HG03460 (cell line): Measurements from ENCODE around the gene MYO1F.
"Not testable (repeated sequence)": the region's sequence is repeated elsewhere in the genome, so short reads cannot be mapped to it uniquely, and the experiment has no call there.

Experiments used
- ATAC-seq: cut with Tn5 transposase; IDR thresholded peaks from one replicate; pipeline ENCODE4 v1.9.1; 2021; ENCODE audit not compliant: unreplicated experiment

MYO1F gene

DNA sequence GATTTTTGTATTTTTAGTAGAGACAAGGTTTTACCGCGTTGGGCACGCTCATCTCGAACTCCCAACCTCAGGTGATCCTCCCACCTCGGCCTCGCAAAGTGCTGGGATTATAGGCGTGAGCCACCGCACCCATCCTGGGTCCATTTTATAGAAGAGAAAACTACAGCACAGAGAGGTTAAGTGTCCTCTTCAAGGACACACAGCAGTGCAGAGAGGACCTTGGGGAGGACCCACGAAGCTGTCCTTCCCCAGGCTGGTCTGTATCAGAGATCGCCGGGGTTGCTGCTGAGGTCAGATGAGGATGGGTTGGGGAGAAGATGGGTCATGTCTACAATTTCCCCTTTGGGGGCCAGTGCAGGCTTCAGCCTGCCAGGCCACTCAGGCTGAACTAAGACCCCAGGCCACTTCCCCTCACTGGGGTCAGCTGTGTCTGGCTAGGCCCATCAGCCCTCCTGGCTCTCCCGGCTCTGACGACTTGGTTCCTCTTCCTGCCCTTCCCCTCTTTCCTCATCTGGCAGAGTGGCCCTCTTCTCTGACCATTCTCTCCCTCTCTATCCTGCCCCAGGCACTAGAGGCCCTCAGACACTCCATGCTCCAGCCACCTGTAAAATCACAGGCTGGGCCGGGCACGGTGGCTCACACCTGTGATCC is 9.6 kb downstream of the MYO1F start:
- ATAC-seq, result no peak

DNA sequence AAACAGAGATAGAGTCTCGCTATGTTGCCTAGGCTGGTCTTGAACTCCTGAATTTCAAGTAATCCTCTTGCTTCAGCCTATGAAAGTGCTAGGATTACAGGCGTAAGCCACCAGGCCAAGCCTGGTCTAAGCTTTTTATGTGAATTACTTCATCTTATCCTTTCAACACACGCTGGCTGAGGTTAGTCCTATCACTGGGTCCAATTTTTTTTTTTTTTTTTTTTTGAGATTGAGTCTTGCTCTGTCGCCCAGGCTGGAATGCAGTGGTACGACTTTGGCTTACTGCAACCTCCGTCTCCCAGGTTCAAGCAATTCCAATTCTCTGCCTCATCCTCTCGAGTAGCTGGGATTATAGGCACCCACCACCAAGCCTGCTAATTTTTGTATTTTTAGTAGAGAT is 10.4 kb downstream of the MYO1F start:
- ATAC-seq, result no peak

DNA sequence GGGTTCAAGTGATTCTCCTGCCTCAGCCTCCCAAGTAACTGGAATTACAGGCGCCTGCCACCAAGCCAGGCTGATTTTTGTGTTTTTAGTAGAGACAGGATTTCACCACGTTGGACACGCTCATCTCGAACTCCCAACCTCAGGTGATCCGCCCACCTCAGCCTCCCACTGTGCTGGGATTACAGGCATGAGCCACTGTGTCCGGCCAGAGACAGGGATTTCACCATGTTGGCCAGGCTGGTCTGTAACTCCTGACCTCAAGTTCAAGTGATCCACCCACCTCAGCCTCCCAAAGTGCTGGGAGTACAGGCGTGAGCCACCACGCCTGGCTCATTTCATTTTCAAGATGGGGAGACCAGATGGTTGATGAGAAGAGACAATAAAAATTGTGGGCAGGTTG is 12.4 kb downstream of the MYO1F start:
- ATAC-seq, result not testable (repeated sequence)

DNA sequence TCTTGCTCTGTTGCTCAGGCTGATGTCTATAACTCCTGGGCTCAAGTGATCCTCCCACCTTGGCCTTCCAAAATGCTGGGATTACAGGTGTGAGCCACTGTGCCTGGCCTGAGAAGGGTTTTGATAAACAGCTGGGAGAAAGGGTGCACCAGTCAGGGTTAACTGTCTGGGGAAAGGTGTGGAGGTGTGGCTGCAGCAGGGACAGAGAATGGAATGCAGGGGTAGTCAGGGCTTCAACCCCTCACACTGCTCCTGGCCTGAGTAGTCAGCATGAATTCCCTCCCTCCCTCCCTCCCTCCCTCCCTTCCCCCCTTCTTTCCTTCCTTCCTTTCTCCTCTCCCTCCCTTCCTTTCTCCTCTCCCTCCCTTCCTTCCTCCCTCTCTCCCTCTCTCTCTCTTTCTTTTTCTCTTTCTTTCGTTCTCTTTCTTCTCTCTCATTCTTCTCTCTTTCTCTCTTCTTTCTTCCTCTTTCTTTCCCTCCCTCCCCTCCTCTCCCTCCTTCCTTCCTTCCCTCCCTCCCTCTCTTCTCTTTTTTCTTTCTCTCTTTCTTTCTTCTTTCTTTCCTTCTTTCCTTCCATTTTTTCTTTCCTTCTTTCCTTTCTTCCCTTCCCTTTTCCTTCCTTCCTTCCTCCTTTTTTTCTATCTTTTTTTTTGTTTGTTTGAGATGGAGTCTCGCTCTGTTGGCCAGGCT is 16.0 kb downstream of the MYO1F start:
- no peak for ATAC-seq

DNA sequence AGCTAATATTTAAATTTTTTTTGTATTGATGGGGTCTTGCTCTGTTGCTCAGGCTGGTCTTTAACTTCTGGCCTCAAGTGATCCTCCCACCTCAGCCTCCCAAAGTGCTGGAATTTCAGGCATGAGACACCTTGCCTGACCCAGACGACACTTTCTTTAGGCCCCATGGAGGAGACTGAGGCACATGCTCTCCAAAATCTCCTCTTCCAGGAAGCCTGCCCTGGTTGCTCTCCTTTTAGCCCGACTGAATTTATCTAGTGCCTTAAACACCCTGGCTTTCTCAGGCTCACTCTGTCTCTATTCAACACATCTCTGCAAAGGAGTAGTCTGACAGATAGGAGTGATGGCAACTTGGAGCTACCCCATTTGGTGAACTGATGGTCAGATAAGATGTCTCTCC is 18.9 kb downstream of the MYO1F start:
- no peak for ATAC-seq

DNA sequence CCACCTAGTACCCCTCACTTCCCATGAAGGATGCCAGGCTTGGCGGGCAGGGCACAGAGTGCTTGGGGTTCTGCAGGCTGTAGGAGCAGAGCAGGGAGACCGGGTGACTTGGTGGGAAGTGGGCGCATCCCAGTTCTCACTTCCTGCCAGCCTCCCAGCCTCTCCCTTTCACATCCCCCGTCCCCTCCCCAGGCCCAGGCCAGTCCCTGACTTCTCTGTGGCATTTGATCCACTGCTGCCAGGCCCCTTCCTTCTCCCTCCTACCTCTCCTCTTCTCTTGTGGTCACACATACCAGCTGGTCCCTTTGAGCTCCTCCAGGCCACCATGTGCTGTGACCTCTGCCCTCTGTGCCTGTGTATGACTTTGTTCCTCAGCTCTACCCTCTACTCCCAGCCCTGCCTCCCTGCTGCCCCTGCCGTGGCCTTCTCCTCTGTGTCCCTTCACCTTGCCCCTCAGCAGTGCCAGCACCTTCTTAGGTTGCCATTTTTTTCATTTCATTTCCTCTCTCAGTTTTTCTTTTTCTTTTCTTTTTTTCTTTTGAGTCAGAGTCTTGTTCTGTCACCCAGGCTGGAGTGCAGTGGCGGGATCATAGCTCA is 19.5 kb downstream of the MYO1F start:
- no peak for ATAC-seq

DNA sequence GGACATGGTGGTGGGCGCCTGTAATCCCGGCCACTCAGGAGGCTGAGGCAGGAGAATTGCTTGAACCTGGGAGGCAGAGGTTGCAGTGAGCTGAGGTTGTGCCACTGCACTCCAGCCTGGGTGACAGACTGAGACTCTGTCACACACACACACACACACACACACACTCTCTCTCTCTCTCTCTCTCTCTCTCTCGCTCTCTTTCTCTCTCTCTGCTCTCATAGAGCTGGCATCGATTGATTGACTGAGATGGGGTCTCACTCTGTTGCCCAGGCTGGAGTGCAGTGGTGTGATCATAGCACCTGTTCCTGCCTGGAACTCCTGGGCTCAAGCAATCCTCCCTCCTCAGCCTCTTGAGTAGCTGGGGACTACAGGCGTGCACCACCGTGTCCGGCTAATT is 23.5 kb downstream of the MYO1F start:
- not testable (repeated sequence) for ATAC-seq

DNA sequence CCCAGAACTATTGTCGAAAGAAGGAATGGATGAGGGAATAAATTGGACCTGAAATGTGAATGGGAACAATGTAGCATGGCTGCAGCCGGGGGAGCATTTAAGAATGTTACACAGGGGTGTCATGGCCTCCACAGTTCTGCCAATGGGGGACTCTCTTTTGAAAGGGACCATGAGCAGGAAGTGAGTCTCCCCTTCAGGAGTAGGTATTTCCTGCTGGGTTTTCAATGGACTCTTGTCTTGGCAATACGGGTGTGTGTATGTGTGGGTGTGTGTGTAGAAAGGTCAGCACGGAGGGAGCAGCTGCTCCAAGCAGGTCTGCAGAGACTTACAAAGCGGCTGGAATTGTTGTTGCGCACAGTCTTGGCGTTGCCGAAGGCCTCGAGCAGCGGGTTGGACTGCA is 24.4 kb downstream of the MYO1F start:
- no peak for ATAC-seq

DNA sequence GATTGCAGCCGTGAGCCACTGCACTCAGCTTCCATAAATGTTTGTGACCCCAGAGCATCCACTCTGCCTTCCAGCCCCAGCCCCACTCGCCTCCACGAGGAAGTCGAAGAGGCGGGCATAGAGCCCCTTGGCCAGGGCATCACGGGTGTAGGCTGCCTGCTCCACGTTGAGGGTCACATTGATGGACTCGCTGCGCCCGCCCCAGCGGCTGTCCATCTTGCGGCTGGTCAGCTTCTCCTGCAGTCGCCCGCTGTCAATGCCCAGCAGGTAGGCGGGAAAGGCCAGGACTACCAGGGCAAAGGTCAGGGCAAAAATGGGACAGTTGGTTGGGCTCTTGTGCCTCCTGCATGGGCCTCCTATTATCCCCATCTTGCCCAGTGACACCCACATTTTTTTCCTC is 27.2 kb downstream of the MYO1F start:
- no peak for ATAC-seq

DNA sequence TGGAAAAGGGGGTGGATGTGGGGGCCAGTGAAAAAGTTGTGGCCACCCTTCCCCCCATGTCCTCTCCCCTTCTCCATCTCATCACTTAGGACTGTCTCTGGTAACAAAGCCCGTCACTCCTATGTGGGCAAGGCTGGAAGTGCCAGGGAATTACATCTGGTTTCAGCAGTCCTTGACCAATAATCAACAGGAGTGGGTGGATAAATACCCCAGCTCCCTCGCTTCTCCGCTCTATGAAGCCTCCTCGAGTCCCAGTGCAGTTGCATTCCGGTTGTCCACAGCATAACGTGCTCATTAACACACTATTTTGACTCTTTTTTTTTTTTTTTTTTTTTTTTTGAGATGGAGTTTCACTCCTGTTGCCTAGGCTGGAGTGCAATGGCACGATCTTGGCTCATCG is 31.5 kb downstream of the MYO1F start:
- ATAC-seq, result no peak

DNA sequence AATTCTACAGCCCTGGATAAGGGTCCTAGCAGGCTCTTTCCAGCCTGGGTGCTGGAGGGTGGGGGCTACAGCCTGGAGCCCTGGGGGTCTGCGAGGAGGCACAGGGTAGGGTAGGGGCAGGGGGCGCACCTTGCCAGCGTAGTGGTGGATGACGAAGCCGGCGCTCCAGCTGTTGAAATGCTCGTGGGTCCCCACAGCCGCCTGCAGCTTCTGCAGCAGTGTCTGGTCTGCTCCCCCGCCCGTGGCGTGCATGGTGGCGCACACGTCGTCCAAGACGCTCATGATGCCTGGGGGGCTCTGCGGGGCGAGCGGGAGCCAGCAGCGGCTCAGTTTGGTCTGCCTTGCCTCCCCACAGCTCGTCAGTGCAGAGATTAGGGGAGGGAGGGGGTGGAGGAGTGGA is 33.1 kb downstream of the MYO1F start:
- ATAC-seq, result no peak

DNA sequence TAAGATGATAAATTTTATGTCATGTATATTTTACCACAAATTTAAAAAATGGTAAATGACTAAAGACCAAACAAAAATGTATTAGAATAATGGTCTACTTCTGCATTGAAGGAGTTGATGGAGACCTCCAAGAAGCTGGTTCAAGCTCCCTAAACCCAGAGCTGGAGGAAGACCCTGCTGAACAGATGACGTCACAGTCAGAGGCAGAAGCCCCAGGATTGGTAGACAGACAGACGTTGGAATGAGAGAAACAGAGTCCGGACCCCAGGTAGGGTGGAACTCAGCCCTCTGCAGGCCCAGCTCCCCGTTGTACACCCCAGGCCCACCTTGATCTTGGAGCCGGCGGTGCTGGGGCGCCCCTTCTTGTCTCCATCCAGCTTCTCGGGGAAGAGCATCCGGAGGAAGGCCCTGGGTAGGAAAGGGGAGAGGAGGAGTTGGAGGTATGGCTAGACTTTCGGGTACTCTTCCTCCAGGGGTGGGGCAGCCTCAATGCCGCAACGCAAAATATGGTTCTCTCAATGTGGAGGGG is 37.6 kb downstream of the MYO1F start:
- no peak for ATAC-seq

DNA sequence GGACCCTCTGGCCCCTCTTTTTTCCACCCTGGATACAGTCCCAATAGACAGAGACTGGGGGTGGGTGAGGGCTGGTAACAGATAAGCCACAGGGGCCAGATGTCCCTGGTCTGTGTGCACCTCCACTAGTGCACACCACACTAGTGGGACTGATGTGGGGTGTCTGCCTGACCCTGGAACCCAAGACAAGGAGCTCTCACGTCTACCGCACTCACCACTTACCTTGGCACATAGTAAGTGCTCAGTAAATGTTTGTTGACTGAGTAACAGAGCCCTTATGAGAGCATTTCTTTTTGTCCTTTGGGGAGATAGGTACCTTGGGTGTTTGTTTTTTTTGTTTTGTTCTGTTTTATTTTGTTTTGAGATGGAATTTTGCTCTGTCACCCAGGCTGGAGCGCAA is 40.1 kb downstream of the MYO1F start:
- ATAC-seq, result no peak

DNA sequence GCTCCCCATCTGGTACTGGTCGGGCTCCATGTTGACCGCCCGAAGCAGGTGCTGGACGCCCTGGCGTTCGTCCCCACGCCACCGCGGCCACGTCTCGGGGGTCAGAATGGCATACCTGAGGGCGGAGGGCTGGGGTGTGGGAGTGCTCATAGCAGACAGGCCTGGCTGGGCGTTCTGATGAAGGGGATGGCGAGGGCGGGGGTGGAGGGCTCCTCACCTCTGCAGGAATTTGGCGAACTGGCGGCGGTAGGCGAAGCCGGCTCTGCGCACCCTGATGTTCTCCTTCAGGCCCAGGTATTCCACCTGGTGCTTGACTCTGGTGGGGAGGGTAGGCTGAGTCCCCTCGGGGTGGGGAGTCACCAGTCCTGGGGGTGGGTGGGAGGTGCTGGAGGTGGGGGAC is 41.0 kb downstream of the MYO1F start:
- ATAC-seq, result no peak

DNA sequence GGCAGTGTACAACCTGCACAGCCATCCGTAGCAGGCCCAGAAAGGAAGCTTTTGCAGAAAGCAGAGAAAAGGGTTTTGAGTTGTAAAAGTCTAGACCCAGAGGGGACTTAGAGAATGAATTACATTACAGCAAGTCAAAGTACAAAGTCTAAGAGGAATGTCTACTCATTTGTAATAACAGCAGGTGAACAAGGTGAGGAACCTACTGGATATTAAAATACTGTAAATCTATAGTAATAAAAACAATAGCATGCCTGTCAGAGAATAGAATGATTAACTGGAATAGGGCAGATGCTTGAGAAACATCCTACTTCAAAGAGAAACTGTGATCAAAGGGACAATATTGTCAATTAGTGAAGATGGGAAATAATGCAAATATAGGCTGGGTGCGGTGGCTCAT is 45.0 kb downstream of the MYO1F start:
- no peak for ATAC-seq

DNA sequence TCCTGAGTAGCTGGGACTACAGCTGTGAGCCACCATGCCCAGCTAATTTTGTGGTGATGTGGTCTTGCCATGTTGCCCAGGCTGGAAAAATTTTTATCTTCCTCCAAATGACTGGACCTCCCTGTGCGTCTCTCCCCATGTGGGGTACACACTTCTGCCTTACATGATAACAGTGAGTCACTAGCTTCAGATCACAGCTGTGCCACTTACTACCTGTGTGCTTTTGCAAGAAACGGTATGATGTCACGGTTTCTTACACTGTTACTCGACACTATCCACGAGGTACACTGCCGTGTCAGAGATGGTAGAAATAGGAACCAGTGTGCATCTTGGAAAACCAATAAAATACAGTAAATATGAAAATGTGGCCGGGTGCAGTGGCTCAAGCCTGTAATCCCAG is 45.8 kb downstream of the MYO1F start:
- no peak for ATAC-seq

DNA sequence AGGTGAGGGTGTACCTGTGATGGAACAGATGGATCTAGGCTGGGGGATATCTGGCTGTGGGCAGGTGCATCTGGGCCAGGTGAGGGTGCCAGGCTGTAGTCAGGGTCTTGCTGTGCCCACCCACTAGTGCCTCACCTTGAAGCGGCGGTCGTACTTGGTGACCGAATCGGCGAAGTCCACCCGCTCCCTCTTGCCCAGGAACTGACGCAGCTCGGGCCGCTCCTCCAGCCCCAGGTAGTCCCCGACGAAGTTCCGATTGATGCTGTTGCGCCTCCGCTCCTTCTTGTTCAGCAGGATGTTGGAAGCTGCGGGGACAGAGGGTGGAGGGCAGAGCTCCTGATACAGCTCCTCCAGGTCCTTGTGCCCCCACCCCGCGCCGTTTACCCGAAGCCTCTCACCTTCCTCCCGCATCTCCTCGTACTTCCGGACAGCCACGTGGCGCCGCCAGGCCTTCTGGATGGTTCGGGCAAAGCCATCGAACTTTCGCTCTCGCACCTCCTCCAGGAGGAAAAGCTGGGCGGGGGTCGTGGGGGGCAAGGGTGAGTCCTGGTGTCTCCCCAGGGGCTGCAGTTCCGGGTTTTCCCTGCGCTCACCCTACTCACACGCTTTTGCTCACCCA is 47.1 kb downstream of the MYO1F start:
- ATAC-seq, result no peak

DNA sequence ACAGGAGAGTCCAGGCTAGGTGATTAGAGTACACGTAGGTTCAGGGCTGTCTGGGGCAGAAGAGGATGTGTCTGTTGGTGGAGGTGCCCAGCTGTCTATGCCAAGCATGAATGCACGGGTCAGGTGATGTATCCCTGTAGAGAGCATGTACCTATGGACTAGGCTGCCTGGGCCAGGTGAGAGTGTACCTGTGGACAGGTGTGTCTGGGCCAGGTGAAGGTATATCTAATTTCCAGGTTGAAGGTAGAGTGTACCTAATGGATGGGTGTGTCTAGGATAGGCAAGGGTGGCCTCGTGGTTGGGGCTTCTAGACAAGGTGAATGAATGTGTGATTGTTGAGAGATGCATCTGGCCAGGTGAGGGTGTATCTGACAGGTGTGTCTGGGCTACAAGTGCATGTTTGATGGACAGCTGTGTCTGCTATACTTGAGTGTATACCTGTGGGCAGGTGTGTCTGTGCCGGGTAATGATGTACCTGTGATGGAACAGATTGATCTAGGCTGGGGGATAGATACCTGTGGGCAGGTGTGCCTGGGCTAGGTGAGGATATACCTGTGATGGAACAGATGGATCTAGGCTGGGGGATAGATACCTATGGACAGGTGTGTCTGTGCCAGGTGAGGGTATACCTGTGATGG is 47.8 kb downstream of the MYO1F start:
- no peak for ATAC-seq

DNA sequence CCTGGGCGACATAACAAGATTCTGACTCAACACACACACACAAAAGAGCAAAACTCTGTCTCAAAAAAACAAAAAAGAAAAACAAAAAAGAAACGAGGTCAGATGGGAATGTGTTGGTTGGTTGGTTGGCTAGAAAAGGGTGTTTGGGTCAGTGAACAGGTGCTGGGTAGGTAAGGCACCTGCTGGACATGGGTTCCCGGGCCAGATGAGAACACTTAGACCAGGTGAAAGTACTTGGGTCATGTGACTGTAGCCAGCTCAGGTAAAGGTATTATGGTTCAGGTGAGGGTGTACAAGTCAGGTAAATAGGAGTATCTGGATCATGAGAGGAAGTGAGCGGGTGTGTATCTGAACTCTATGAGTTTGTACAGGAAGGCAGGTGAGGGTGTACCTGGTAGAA is 48.7 kb downstream of the MYO1F start:
- no peak for ATAC-seq

DNA sequence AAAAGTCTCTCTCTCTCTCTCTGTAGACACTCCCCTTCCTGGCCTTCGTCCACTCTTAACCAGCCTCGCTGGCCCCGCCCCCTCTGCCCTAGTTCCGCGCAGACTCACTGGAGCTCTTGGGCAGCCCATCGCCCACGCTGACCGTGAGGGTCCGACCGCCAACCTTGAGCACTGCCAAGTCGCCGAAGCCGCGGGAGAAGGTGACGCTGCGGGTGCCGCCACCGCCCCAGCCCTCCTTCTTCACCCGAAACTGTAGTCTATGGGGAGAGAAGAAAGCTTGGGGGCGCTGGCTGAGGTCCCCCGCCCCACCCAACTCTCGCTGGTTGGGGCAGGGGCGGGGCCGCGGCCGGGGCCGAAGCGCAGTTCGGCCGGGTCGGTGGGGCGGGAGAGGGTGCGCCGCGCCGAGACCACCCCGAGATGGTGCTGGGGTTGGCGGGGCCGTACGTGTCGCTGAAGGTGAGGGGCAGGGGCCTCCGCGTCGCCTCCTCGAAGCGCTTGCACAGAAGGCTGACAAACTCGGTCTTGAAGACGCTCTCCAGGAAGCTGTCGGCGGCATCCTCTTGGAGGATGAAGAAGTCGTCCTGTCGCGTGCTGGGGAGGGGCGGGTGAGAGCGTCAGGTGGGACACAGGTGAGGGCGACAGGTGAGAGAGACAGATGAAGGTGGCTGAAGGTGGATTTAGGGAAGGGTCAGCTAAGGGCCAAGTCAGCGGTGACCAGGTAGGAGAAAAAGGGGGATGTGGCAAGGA is 50.7 kb downstream of the MYO1F start:
- ATAC-seq, result no peak

DNA sequence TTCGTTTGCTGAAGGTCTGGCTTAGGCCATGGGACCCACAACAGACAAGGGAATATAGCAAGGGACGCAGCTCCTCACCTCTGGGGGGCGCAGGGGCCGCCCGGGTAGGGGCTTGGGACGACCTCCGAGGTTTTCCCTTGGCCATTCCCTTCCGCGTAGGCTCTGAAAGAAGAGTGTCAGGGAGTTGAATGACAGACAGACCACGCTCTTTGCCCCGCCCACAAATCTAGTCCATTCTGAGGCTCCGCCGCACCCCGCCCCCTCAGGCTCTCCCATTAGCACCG is 51.9 kb downstream of the MYO1F start:
- ATAC-seq, result no peak
